Mucosa of stomach (tissue), 1 donor: ENCODE results near the gene DNAH2.
"Not testable (repeated sequence)": the region's sequence is repeated elsewhere in the genome, so short reads cannot be mapped to it uniquely, and the experiment has no call there.

Experiments
- H3K27me3 ChIP-seq: one replicate; pipeline ENCODE4 v1.7.0; 2013; ENCODE audit warnings: mild to moderate bottlenecking, low read length; ENCODE audit not compliant: control insufficient read depth, insufficient read depth
- H3K36me3 ChIP-seq: one replicate; pipeline ENCODE4 v1.7.0; 2013; ENCODE audit warnings: low read length; ENCODE audit not compliant: control insufficient read depth, insufficient read depth
- H3K4me1 ChIP-seq: one replicate; pipeline ENCODE4 v1.7.0; 2013; ENCODE audit warnings: mild to moderate bottlenecking, low read length; ENCODE audit not compliant: control insufficient read depth, insufficient read depth
- H3K4me3 ChIP-seq: one replicate; pipeline ENCODE4 v1.7.0; 2013; ENCODE audit warnings: low read length
- H3K9ac ChIP-seq: one replicate; pipeline ENCODE4 v1.7.0; 2013; ENCODE audit warnings: mild to moderate bottlenecking, low read length, moderate library complexity
- H3K9me3 ChIP-seq: one replicate; pipeline ENCODE4 v1.7.0; 2013; ENCODE audit warnings: mild to moderate bottlenecking, low read length, moderate library complexity; ENCODE audit not compliant: control insufficient read depth
- donor health status: Pancreatic carcinoma.

The DNAH2 gene

GRCh38 chr17:7803981-7804380 lies 86.4 kb downstream of the DNAH2 start:
- Histone ChIP-seq H3K36me3 (no peaks in the 10 kb centered on the region), H3K9me3 (no peaks in the 10 kb centered on the region), H3K4me3 (no peak overlapping the region), H3K27me3 (no peaks in the 10 kb centered on the region), H3K4me1 (peaks cover 6% of the 10 kb centered on the region), H3K9ac (no peak overlapping the region)

DNA sequence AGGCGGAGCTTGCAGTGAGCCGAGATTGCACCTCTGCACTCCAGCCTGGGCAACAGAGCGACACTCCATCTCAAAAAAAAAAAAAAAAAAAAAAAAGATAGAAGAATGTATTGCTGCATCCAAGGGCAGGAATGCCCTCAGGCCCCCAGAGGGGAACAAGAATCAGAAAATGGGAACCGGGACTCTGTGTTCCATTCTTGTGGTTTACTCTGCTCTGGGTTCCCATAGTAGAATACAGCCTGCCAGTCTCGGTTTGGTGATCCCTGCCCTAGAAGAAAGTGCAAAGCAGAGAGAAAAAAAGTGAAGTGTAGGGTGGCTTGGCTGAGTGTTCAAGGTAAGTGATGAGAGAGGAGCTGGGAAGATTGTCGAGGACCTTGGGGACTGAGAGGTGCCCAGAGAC lies 89.0 kb downstream of the DNAH2 start:
- Histone ChIP-seq H3K9ac (no peak overlapping the region), H3K4me3 (no peak overlapping the region), H3K9me3 (no peaks in the 10 kb centered on the region), H3K36me3 (no peaks in the 10 kb centered on the region), H3K27me3 (no peaks in the 10 kb centered on the region), H3K4me1 (peaks cover 6% of the 10 kb centered on the region)

DNA sequence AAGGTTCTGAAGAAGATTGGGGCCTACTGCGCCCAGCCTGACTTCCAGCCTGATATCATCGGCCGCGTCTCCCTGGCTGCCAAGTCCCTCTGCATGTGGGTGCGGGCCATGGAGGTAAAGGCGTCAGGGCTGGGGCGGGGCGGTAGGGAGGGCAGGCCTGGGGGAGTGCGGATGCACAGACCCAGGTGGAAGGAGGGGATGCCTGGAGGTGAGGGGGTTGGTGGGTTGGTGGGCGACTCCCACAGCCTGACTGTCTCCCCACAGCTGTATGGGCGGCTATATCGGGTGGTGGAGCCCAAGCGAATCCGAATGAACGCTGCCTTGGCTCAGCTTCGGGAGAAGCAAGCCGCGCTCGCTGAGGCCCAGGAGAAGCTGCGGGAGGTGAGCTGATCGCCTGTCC lies 89.7 kb downstream of the DNAH2 start:
- Histone ChIP-seq H3K27me3 (no peaks in the 10 kb centered on the region), H3K4me1 (peaks cover 6% of the 10 kb centered on the region), H3K4me3 (no peak overlapping the region), H3K9me3 (no peaks in the 10 kb centered on the region), H3K9ac (no peak overlapping the region), H3K36me3 (no peaks in the 10 kb centered on the region)

DNA sequence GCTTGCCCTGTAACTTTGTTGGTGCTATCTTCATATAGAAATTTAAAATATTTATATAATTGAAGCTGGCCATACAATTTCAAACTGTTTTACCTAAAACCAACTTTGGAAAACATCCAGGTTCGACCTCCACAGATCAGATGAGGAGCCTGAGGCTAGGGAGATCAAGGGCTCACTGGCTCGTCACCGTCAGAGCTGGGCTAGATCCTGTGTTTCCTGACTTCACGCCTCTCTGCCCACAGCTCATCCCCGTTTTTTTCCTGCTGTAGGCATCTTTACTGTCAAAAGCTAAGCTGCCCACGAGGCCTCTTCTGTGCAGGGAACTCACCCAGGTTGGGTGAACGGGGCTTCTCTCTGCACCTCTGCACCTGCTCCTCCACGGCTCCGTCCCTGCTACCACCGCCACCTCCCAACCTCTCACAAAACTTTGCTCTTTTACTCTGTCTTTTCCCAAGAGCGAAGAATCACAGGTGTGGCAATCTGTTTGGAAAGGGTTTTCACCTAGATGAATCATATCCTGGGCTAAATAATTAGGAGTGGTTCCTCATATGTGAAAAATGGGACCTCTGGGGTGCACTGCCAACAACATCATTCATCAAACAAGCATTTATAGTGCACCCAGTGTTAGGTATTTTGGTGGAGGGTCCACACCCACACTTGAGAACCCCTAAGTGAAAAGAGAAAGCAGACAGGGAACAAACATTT lies 91.7 kb downstream of the DNAH2 start:
- Histone ChIP-seq H3K36me3 (no peaks in the 10 kb centered on the region), H3K27me3 (no peaks in the 10 kb centered on the region), H3K4me3 (no peak overlapping the region), H3K4me1 (peaks cover under 1% of the 10 kb centered on the region), H3K9me3 (no peaks in the 10 kb centered on the region), H3K9ac (no peak overlapping the region)

- H3K9me3 ChIP-seq, H3K36me3 ChIP-seq, H3K4me3 ChIP-seq, H3K27me3 ChIP-seq, H3K4me1 ChIP-seq, H3K9ac ChIP-seq: not testable (repeated sequence)
Measured at GRCh38 chr17:7809791-7810343, 92.3 kb downstream of the DNAH2 start.

- Histone ChIP-seq H3K36me3 (no peaks in the 10 kb centered on the region), H3K27me3 (no peaks in the 10 kb centered on the region), H3K4me3 (no peak overlapping the region), H3K9me3 (no peaks in the 10 kb centered on the region), H3K4me1 (no peaks in the 10 kb centered on the region), H3K9ac (no peak overlapping the region)
Measured at GRCh38 chr17:7811251-7811650, 93.7 kb downstream of the DNAH2 start.

GRCh38 chr17:7814969-7815368 lies 97.4 kb downstream of the DNAH2 start:
- H3K9ac ChIP-seq = no peak overlapping the region
- H3K9me3 ChIP-seq = no peaks in the 10 kb centered on the region
- no peak overlapping the region for H3K4me3 ChIP-seq
- H3K36me3 ChIP-seq = no peaks in the 10 kb centered on the region
- no peaks in the 10 kb centered on the region for H3K4me1 ChIP-seq
- no peaks in the 10 kb centered on the region for H3K27me3 ChIP-seq

DNA sequence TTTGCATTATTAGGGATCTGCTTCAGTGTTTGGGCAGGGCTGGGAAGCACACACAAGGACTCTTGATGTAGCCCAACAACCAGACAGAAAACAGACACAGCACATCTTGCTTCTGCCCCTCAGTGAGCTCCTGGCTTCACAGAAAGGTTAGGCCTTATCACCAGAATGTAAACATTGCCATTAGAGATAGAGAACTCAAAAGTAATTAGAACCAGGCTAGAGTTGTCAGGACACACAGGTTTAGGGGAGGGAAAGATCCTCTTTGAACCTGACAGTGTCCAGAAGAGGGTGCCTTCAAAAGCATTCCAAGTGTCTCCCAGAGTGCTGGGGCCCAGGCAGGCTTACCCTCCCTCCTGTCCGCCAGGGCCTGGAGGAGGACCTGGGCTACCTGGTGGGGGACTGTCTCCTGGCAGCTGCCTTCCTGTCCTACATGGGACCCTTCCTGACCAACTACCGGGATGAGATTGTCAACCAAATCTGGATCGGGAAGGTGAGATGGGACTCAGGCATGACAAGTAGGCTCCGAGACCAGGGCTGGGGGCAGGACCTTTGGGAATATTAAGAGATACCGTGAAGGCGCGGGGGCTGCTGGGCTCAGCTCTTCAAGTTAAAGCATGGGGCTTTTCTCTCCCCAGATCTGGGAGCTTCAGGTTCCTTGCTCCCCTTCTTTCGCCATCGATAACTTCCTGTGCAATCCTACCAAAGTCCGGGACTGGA lies 99.5 kb downstream of the DNAH2 start:
- H3K9ac ChIP-seq = no peak overlapping the region
- no peaks in the 10 kb centered on the region for H3K36me3 ChIP-seq
- no peaks in the 10 kb centered on the region for H3K9me3 ChIP-seq
- H3K4me3 ChIP-seq = no peak overlapping the region
- H3K4me1 ChIP-seq = no peaks in the 10 kb centered on the region
- no peaks in the 10 kb centered on the region for H3K27me3 ChIP-seq

DNA sequence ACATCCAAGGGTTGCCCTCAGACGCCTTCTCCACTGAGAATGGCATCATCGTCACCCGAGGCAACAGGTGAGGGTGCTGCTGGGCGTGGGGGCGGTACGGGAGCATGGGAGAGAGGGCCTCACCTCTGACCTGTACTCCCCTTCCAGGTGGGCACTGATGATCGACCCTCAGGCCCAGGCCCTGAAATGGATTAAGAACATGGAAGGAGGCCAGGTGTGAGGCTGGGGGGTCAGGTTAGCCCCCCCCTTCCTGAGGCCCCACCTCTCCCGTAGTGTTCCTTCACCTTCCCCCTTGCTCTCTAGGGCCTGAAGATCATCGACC lies 100.1 kb downstream of the DNAH2 start:
- no peaks in the 10 kb centered on the region for H3K4me1 ChIP-seq
- H3K27me3 ChIP-seq = no peaks in the 10 kb centered on the region
- H3K36me3 ChIP-seq = no peaks in the 10 kb centered on the region
- no peak overlapping the region for H3K9ac ChIP-seq
- H3K9me3 ChIP-seq = no peaks in the 10 kb centered on the region
- no peak overlapping the region for H3K4me3 ChIP-seq

DNA sequence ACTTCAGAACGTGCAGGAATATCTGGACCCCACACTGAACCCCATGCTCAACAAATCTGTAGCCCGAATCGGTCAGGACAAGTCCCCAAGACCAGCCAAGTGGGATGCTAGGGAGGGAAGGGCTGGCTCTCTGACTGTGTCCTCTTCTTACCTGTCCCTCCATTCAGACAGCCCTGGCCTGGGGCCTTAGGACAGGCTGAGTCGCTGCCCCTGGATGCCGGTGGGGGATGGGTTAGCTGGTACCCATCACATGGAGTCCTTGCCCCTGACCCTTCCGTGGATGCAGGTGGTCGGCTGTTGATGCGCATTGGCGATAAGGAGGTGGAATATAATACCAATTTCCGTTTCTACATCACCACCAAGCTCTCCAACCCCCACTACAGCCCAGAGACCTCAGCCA lies 100.5 kb downstream of the DNAH2 start:
- no peaks in the 10 kb centered on the region for H3K9me3 ChIP-seq
- no peak overlapping the region for H3K9ac ChIP-seq
- H3K36me3 ChIP-seq = no peaks in the 10 kb centered on the region
- H3K4me3 ChIP-seq = no peak overlapping the region
- H3K4me1 ChIP-seq = no peaks in the 10 kb centered on the region
- H3K27me3 ChIP-seq = no peaks in the 10 kb centered on the region

- H3K9ac ChIP-seq = no peak overlapping the region
- no peaks in the 10 kb centered on the region for H3K27me3 ChIP-seq
- H3K4me3 ChIP-seq = no peak overlapping the region
- no peaks in the 10 kb centered on the region for H3K9me3 ChIP-seq
- H3K36me3 ChIP-seq = no peaks in the 10 kb centered on the region
- H3K4me1 ChIP-seq = no peaks in the 10 kb centered on the region
Measured at GRCh38 chr17:7818746-7819645, 101.5 kb downstream of the DNAH2 start.

DNA sequence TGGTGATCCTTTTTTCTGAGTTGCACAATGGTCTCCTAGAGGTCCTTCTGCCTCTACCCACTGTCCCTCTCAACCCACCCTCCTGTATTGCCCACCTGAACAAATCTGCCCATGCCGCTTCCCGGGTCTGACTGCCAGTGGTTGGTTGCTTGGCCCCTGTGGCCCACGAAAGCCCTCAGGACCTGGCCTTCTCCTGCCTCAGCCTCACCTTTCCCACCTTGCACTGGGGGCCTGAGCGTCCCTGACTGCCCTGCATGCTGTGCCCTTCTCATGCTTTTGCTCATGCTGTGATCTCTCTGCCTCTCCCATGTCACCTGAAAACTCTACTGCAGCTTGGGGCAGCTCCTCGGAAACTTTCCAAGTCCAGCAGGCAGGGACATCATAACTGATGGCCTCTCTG lies 102.7 kb downstream of the DNAH2 start:
- peaks cover under 1% of the 10 kb centered on the region for H3K4me1 ChIP-seq
- no peaks in the 10 kb centered on the region for H3K9me3 ChIP-seq
- H3K9ac ChIP-seq = no peak overlapping the region
- H3K27me3 ChIP-seq = no peaks in the 10 kb centered on the region
- H3K36me3 ChIP-seq = no peaks in the 10 kb centered on the region
- H3K4me3 ChIP-seq = no peak overlapping the region
